ENCODE data around the gene CALU. TPM values are rescaled to one million over a fixed set of nuclear protein-coding genes. Genes with fewer than 3 reads are reported as not detected.

CALU gene
- total RNA-seq, 2 donors from 2014 or later, result 28.6 to 48.9 TPM

GRCh38 chr7:128809363-128809762 lies 70.2 kb downstream of the CALU start:
- DNase-seq (ENCODE audit: low spot score in 2 of 2), result no peak
- Mint-ChIP-seq H3K9me3 (no peaks in the 10 kb centered on the region), H3K27ac (peak overlapping the region in 1 of 2 donors; percentile 47), H3K36me3 (no peaks in the 10 kb centered on the region)
- no peak for ATAC-seq

GRCh38 chr7:128810473-128810872 lies 71.3 kb downstream of the CALU start:
- Mint-ChIP-seq H3K9me3 (no peaks in the 10 kb centered on the region), H3K36me3 (no peaks in the 10 kb centered on the region), H3K27ac (no peak overlapping the region)
- no peak for ATAC-seq
- no peak for DNase-seq (ENCODE audit: low spot score in 2 of 2)

GRCh38 chr7:128810997-128811396 lies 71.8 kb downstream of the CALU start:
- no peak overlapping the region for H3K27ac Mint-ChIP-seq
- ATAC-seq (no peak), DNase-seq (ENCODE audit: low spot score in 2 of 2) (no peak)
- no peaks in the 10 kb centered on the region for H3K9me3 Mint-ChIP-seq
- no peaks in the 10 kb centered on the region for H3K36me3 Mint-ChIP-seq

- Mint-ChIP-seq H3K9me3 (no peaks in the 10 kb centered on the region), H3K27ac (no peak overlapping the region), H3K36me3 (no peaks in the 10 kb centered on the region)
- no peak for ATAC-seq
- DNase-seq (ENCODE audit: low spot score in 2 of 2), result no peak
These were observed 72.7 kb downstream of the CALU start for GRCh38 chr7:128811631-128812430.

GRCh38 chr7:128812514-128813168 lies 73.5 kb downstream of the CALU start:
- Mint-ChIP-seq H3K9me3 (no peaks in the 10 kb centered on the region), H3K36me3 (no peaks in the 10 kb centered on the region), H3K27ac (no peak overlapping the region)
- DNase-seq (ENCODE audit: low spot score in 2 of 2), result no peak
- ATAC-seq, result no peak

GRCh38 chr7:128814499-128814898 lies 75.3 kb downstream of the CALU start:
- H3K36me3 Mint-ChIP-seq, result no peaks in the 10 kb centered on the region
- DNase-seq (ENCODE audit: low spot score in 2 of 2), result no peak
- no peak overlapping the region for H3K27ac Mint-ChIP-seq
- H3K9me3 Mint-ChIP-seq, result no peaks in the 10 kb centered on the region
- ATAC-seq, result no peak

- ATAC-seq (no peak), DNase-seq (ENCODE audit: low spot score in 2 of 2) (no peak)
- H3K27ac Mint-ChIP-seq, result no peak overlapping the region
- no peaks in the 10 kb centered on the region for H3K36me3 Mint-ChIP-seq
- H3K9me3 Mint-ChIP-seq, result no peaks in the 10 kb centered on the region
These were observed 76.3 kb downstream of the CALU start for GRCh38 chr7:128815289-128815942.

GRCh38 chr7:128818694-128819093 lies 79.5 kb downstream of the CALU start:
- no peaks in the 10 kb centered on the region for H3K9me3 Mint-ChIP-seq
- no peak for DNase-seq (ENCODE audit: low spot score in 2 of 2)
- no peaks in the 10 kb centered on the region for H3K36me3 Mint-ChIP-seq
- H3K27ac Mint-ChIP-seq, result no peak overlapping the region
- ATAC-seq, result no peak

Other genes starting within 250 kb of the CALU start
- 1 to 10 TPM in 1 of 2 donors, under 1 TPM in 1; 0.14 to 1.1 TPM for gene GARIN1A, start 67.1 kb upstream of the CALU start, total RNA-seq
- not detected for gene OPN1SW, start 36.4 kb downstream of the CALU start, total RNA-seq
- gene CCDC136, start 52.6 kb downstream of the CALU start, total RNA-seq, result 10 to 100 TPM in 1 of 2 donors, 1 to 10 TPM in 1; 6.7 to 20.3 TPM
- gene FLNC, start 91.0 kb downstream of the CALU start, total RNA-seq, result under 1 TPM; 0.02 to 0.14 TPM
- 100 to 1,000 TPM; 104 to 113 TPM for gene ATP6V1F, start 123.5 kb downstream of the CALU start, total RNA-seq
- under 1 TPM; 0.16 TPM for gene KCP, start 171.3 kb downstream of the CALU start, total RNA-seq
- gene IRF5, start 198.6 kb downstream of the CALU start, total RNA-seq, result 1 to 10 TPM; 6.1 to 9.7 TPM

Data from activated naive CD4-positive, alpha-beta T cell treated with anti-CD3 and anti-CD28 coated beads, Interleukin-2, amount 50 U/mL, for 72 hours (primary cell).